Retinal pigment epithelial cell (primary cell): Measurements from ENCODE around the gene DNAJC7.
"Not testable (repeated sequence)": the region's sequence is repeated elsewhere in the genome, so short reads cannot be mapped to it uniquely, and the experiment has no call there.

Experiments
- DNase-seq: peaks from one replicate; pipeline ENCODE4 v3.0.0-alpha.2; 2010; ENCODE audit warnings: low read depth
- H3K4me3 ChIP-seq: 2 replicates; pipeline ENCODE4 v1.5.1; 2011; ENCODE audit warnings: mild to moderate bottlenecking, low read length, control low read depth, moderate library complexity
- TF ChIP-seq, protein P1 (sequence below): conservative IDR thresholded peaks from 2 replicates; pipeline ENCODE4 v1.5.1; 2011; ENCODE audit warnings: low read depth, low read length, control low read depth, inconsistent platforms

The DNAJC7 gene

GRCh38 chr17:42023524-42024349 is 6.5 kb upstream of the DNAJC7 start:
- TF ChIP-seq, protein P1, sequence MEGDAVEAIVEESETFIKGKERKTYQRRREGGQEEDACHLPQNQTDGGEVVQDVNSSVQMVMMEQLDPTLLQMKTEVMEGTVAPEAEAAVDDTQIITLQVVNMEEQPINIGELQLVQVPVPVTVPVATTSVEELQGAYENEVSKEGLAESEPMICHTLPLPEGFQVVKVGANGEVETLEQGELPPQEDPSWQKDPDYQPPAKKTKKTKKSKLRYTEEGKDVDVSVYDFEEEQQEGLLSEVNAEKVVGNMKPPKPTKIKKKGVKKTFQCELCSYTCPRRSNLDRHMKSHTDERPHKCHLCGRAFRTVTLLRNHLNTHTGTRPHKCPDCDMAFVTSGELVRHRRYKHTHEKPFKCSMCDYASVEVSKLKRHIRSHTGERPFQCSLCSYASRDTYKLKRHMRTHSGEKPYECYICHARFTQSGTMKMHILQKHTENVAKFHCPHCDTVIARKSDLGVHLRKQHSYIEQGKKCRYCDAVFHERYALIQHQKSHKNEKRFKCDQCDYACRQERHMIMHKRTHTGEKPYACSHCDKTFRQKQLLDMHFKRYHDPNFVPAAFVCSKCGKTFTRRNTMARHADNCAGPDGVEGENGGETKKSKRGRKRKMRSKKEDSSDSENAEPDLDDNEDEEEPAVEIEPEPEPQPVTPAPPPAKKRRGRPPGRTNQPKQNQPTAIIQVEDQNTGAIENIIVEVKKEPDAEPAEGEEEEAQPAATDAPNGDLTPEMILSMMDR, result no peak
- no peak for DNase-seq
- H3K4me3 ChIP-seq, result no peak overlapping the region

DNA sequence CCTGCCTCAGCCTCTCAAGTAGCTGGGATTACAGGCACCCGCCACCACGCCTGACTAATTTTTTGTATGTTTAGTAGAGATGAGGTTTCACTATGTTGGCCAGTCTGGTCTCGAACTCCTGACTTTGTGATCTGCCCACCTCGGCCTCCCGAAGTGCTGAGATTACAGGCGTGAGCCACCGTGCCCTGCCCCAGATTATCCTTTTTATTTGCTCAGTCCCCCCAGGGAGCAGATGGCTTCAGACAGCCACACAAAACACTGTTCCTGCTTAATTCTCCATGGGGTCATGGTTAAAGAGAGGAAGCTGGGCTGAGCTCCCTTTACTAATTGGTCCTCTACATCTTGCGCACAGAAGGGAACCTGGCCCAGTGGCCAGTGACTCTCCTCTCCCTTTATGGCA is 3.6 kb upstream of the DNAJC7 start:
- H3K4me3 ChIP-seq, result peak overlapping the region; percentile 79
- DNase-seq, result not testable (repeated sequence)

GRCh38 chr17:42019509-42020404 is 2.5 kb upstream of the DNAJC7 start, which contains the start of gene NKIRAS2:
TSS of gene NKIRAS2 (plus strand) at chr17:42020090. CDS start at chr17:42021578, 1,488 bp downstream.
- DNase-seq, result peak; percentile 54
- TF ChIP-seq, protein P1, result peak; percentile 84
- peak within 1 kb of the TSS; percentile 79 for H3K4me3 ChIP-seq

DNA sequence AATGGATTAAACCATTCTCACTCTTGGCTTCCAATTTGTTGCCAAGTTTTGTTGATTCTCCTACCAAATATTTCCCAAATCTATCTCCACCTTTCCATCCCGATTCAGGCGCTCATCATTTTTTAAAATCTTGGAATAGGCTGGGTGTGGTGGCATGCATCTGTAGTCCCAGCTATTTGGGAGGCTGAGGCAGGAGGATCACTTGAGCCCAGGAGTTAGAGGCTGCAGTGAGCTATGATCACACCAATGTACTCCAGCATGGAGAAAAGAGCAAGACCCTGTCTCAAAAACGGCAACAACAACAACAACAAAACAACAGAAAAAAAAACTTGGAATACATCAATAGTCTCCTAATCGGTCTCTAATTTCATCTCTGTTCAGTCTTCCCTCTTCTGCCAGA is 1.7 kb upstream of the DNAJC7 start:
- DNase-seq, result no peak
- TF ChIP-seq, protein P1, result no peak
- no peak overlapping the region for H3K4me3 ChIP-seq

GRCh38 chr17:42018339-42018738 is 1.1 kb upstream of the DNAJC7 start:
- no peak for DNase-seq
- H3K4me3 ChIP-seq, result peak overlapping the region; percentile 99
- TF ChIP-seq, protein P1, result no peak

- H3K4me3 ChIP-seq, result peak overlapping the region; percentile 99
- DNase-seq, result no peak
- TF ChIP-seq, protein P1, result no peak
Observed at GRCh38 chr17:42017866-42018200, 594 bp upstream of the DNAJC7 start.

- no peak for DNase-seq
- H3K4me3 ChIP-seq, result peak overlapping the region; percentile 99
- TF ChIP-seq, protein P1, result no peak
Observed at GRCh38 chr17:42016411-42016831, 818 bp downstream of the DNAJC7 start.

- not testable (repeated sequence) for H3K4me3 ChIP-seq, DNase-seq
Observed at GRCh38 chr17:42013740-42014139, 3.5 kb downstream of the DNAJC7 start.

GRCh38 chr17:42012363-42012762 is 4.9 kb downstream of the DNAJC7 start:
- not testable (repeated sequence) for H3K4me3 ChIP-seq, DNase-seq
